Measurements from ENCODE around the gene MRPS24. TPM values are rescaled to one million over a fixed set of nuclear protein-coding genes. Genes with fewer than 3 reads are reported as not detected.

MRPS24 gene
- total RNA-seq, 1 experiment from 2014 or later: 156 TPM

GRCh38 chr7:43877968-43878864 is 8.9 kb upstream of the MRPS24 start:
- peaks cover 3 to 9% of the 10 kb centered on the region in 2 experiments; a peak in 3 of 4 replicates for H3K4me1 ChIP-seq (ENCODE audit: control insufficient read depth in 1 of 2, insufficient read depth in 2 of 2, low read length in 2 of 2)
- intact Hi-C loops (cut with micrococcal nuclease): no loop called here
- no peak overlapping the region for H2AFZ ChIP-seq (ENCODE audit: low read depth, low read length, poor library complexity, severe bottlenecking)
- RAD21 ChIA-PET (ENCODE audit: low non-redundant PET in 1 of 2, low total read pairs in 2 of 2, uncharacterized antibody in 2 of 2, unreplicated experiment in 2 of 2): no interaction called here
- H3K9ac ChIP-seq (ENCODE audit: low read length): no peak overlapping the region
- no peaks in the 10 kb centered on the region for H3K9me2 ChIP-seq (ENCODE audit: insufficient read depth)
- H3K36me3 ChIP-seq (ENCODE audit: control insufficient read depth in 1 of 2, insufficient read depth in 2 of 2, low read length in 2 of 2): peaks cover 22 to 32% of the 10 kb centered on the region in 2 experiments
- no peaks in the 10 kb centered on the region for H3K9me3 ChIP-seq (ENCODE audit: control insufficient read depth in 1 of 2, insufficient read depth in 1 of 2, low read depth in 1 of 2, low read length in 2 of 2)
- H3K4me3 ChIP-seq (replicated peaks in 1 of 2; ENCODE audit: low read depth in 1 of 2, low read length in 2 of 2): no peak overlapping the region
- no peaks in the 10 kb centered on the region for H3K27me3 ChIP-seq (ENCODE audit: insufficient read depth, low read length)
- 0 out of 2 replicates have a peak, but pooled peaks cover 2% of the 10 kb centered on the region for H3K79me2 ChIP-seq (ENCODE audit: insufficient read depth, low read length)
- no peaks in the 10 kb centered on the region for H4K20me1 ChIP-seq (ENCODE audit: insufficient read depth)
- TF ChIP-seq EGR1 (IDR thresholded peaks at IDR 0.05; ENCODE audit: low read depth): no peak
- TF ChIP-seq ZNF274 (IDR thresholded peaks at IDR 0.05; ENCODE audit: low read depth, low read length): no peak
- no peak for TF ChIP-seq ZBTB33 (IDR thresholded peaks at IDR 0.05; ENCODE audit: extremely low read depth, insufficient replicate concordance, low read length)
- TF ChIP-seq CBX3 (IDR thresholded peaks at IDR 0.05; ENCODE audit: low read depth): no peak
- TF ChIP-seq ZFX (IDR thresholded peaks at IDR 0.05): no peak
- TF ChIP-seq TCF7L2 (IDR thresholded peaks at IDR 0.05; ENCODE audit: borderline replicate concordance, extremely low read depth, insufficient read depth, insufficient read length): no peak
- TF ChIP-seq EZH2phosphoT487 (IDR thresholded peaks at IDR 0.05; ENCODE audit: borderline replicate concordance): no peak
- no peak for TF ChIP-seq SIN3A (IDR thresholded peaks at IDR 0.05; ENCODE audit: low read depth)
- no peak for TF ChIP-seq SRF (IDR thresholded peaks at IDR 0.05; ENCODE audit: low read depth)
- no peak for TF ChIP-seq FOSL1 (IDR thresholded peaks at IDR 0.05; ENCODE audit: low read depth)
- BruUV-seq (replicated peaks): no TSS peak
- DNase-seq (ENCODE audit: low read depth, low spot score): no peak
- no peak overlapping the region for H3K27ac ChIP-seq (ENCODE audit: low read depth, low read length)
- POLR2A ChIA-PET: no interaction called here
- CTCF ChIA-PET: no interaction called here
- ATAC-seq: no peak
- H3K4me2 ChIP-seq (ENCODE audit: low read length): no peak overlapping the region
